MM.1S (cell line): ENCODE measurements around the gene CSNK2A3.

Experiments used
- DNase-seq: peaks from one replicate; pipeline ENCODE4 v3.0.0-alpha.2; 2015
- H2AFZ ChIP-seq: fragments of 300-600 bp; sonication (generic); 2 replicates; pipeline ENCODE4 v1.6.0; 2016; ENCODE audit warnings: antibody characterized with exemption, low read length
- H3F3A ChIP-seq: fragments of 300-600 bp; sonication (generic); 2 replicates; pipeline ENCODE4 v1.6.1; 2016; ENCODE audit warnings: mild to moderate bottlenecking, antibody characterized with exemption, low read length, moderate library complexity, mixed read lengths; ENCODE audit not compliant: insufficient read depth
- H3K27ac ChIP-seq: fragments of 300-600 bp; sonication (generic); 2 replicates; pipeline ENCODE4 v1.5.1; 2016; ENCODE audit warnings: mild to moderate bottlenecking, low read length
- H3K27me3 ChIP-seq: fragments of 300-600 bp; sonication (generic); replicated peaks from 2 replicates; pipeline ENCODE4 v1.6.0; 2016; ENCODE audit warnings: low read length; ENCODE audit not compliant: insufficient read depth
- H3K36me3 ChIP-seq: fragments of 300-600 bp; sonication (generic); replicated peaks from 2 replicates; pipeline ENCODE4 v1.6.1; 2016; ENCODE audit warnings: mild to moderate bottlenecking, low read length, mixed read lengths; ENCODE audit not compliant: insufficient read depth
- H3K4me1 ChIP-seq: fragments of 300-600 bp; sonication (generic); 2 replicates; pipeline ENCODE4 v1.6.1; 2016; ENCODE audit warnings: low read length, mixed read lengths
- H3K4me2 ChIP-seq: fragments of 300-600 bp; sonication (generic); 2 replicates; pipeline ENCODE4 v1.6.0; 2016; ENCODE audit warnings: low read depth, low read length
- H3K4me3 ChIP-seq: fragments of 300-600 bp; sonication (generic); 2 replicates; pipeline ENCODE4 v1.5.1; 2016; ENCODE audit warnings: low read length, mixed read lengths
- H3K79me2 ChIP-seq: fragments of 300-600 bp; sonication (generic); 2 replicates; pipeline ENCODE4 v1.6.1; 2016; ENCODE audit warnings: mixed run types, low read length, mixed read lengths
- H3K9ac ChIP-seq: fragments of 300-600 bp; sonication (generic); 2 replicates; pipeline ENCODE4 v1.6.1; 2016; ENCODE audit warnings: low read length, mixed read lengths
- H3K9me2 ChIP-seq: fragments of 300-600 bp; sonication (generic); replicated peaks from 2 replicates; pipeline ENCODE4 v1.6.1; 2016; ENCODE audit warnings: mild to moderate bottlenecking, low read length, mixed read lengths; ENCODE audit not compliant: insufficient read depth
- H3K9me3 ChIP-seq: fragments of 300-600 bp; sonication (generic); replicated peaks from 2 replicates; pipeline ENCODE4 v1.6.1; 2016; ENCODE audit warnings: mild to moderate bottlenecking, low read length, mixed read lengths; ENCODE audit not compliant: insufficient read depth
- H4K20me1 ChIP-seq: fragments of 300-600 bp; sonication (generic); 2 replicates; pipeline ENCODE4 v1.6.1; 2016; ENCODE audit warnings: mild to moderate bottlenecking, low read length, moderate library complexity, mixed read lengths; ENCODE audit not compliant: insufficient read depth
- EZH2 ChIP-seq: fragments of 300-600 bp; sonication (generic); optimal IDR thresholded peaks from 2 replicates; pipeline ENCODE3; 2017; ENCODE audit warnings: low read depth, mild to moderate bottlenecking, antibody characterized with exemption, low read length, mixed read lengths
- EZH2phosphoT487 ChIP-seq: fragments of 300-600 bp; sonication (generic); IDR thresholded peaks from 2 replicates; pipeline ENCODE4 v1.6.1; 2018; ENCODE audit warnings: antibody characterized with exemption, low read length
- TF ChIP-seq, protein P1 (sequence below): fragments of 300-600 bp; sonication (generic); IDR thresholded peaks from 2 replicates; pipeline ENCODE4 v1.5.1; 2016; ENCODE audit warnings: antibody characterized with exemption, low read length, mixed read lengths

CSNK2A3 gene

DNA sequence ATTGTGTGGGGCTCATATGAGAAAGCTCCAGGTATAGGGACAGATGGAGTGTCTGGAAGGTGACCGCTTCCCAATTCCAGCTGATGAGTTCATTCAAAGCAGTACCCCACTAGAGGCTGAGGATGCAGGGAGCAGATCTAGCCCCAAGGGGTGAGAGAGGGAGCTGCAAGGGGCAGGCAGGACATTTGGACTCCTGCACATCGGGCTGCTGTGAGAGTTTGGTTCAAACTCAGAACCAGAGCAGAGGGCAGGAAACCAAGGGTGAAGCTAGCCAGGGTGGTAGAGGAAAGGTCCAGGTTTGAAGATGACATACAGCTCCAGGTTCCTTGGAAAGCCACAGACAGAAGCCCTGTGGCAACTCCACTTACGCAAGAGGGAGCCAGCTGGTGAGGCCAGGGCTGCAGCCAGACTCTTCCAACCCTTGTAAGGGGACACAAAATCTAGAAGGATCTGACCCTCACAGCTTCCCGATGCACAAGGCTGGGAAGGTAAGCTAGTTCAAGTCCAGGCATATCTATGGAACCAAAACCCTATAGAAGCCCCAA is 1.9 kb downstream of the CSNK2A3 start:
- Histone ChIP-seq H3K79me2 (no peaks in the 10 kb centered on the region), H2AFZ (no peak overlapping the region), H3K27me3 (no peaks in the 10 kb centered on the region), H3K4me3 (no peak overlapping the region), H3K4me1 (no peaks in the 10 kb centered on the region), H3K4me2 (no peak overlapping the region), H4K20me1 (no peaks in the 10 kb centered on the region), H3K9me3 (no peaks in the 10 kb centered on the region), H3K27ac (no peak overlapping the region), H3K36me3 (no peaks in the 10 kb centered on the region), H3F3A (no peaks in the 10 kb centered on the region), H3K9ac (no peak overlapping the region), H3K9me2 (no peaks in the 10 kb centered on the region)
- TF ChIP-seq EZH2 (no peak), EZH2phosphoT487 (no peak)
- TF ChIP-seq, protein P1, sequence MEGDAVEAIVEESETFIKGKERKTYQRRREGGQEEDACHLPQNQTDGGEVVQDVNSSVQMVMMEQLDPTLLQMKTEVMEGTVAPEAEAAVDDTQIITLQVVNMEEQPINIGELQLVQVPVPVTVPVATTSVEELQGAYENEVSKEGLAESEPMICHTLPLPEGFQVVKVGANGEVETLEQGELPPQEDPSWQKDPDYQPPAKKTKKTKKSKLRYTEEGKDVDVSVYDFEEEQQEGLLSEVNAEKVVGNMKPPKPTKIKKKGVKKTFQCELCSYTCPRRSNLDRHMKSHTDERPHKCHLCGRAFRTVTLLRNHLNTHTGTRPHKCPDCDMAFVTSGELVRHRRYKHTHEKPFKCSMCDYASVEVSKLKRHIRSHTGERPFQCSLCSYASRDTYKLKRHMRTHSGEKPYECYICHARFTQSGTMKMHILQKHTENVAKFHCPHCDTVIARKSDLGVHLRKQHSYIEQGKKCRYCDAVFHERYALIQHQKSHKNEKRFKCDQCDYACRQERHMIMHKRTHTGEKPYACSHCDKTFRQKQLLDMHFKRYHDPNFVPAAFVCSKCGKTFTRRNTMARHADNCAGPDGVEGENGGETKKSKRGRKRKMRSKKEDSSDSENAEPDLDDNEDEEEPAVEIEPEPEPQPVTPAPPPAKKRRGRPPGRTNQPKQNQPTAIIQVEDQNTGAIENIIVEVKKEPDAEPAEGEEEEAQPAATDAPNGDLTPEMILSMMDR: no peak
- DNase-seq: no peak

DNA sequence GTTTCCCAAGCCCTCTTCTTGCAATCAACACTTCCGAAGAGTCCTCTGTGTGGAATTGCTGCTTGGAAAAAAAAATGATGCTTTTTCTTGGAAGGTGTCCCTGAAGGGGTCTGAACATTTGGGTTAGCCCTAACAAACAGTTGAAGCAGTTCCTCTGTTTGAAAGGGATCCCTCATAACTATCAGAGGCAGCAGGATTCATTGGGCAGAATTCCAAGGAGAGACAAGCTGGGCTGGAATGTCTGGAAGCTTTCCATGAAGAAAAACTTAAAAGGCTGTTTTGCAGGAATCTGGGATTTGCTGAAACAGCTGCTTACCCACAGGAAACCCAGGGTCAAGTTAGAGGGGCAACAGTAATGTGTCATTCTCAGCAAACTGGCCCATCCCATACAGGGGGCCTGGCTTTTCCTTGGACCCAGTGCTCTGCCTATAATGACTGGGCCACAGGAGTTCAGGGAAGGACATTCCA is 3.1 kb downstream of the CSNK2A3 start:
- Histone ChIP-seq H3F3A (no peaks in the 10 kb centered on the region), H2AFZ (no peak overlapping the region), H3K4me3 (no peak overlapping the region), H3K36me3 (no peaks in the 10 kb centered on the region), H3K27ac (no peak overlapping the region), H3K9ac (no peak overlapping the region), H3K4me1 (no peaks in the 10 kb centered on the region), H3K27me3 (no peaks in the 10 kb centered on the region), H4K20me1 (no peaks in the 10 kb centered on the region), H3K9me3 (no peaks in the 10 kb centered on the region), H3K79me2 (no peaks in the 10 kb centered on the region), H3K9me2 (no peaks in the 10 kb centered on the region), H3K4me2 (no peak overlapping the region)
- DNase-seq: no peak
- TF ChIP-seq EZH2phosphoT487 (no peak), EZH2 (no peak)
- TF ChIP-seq, protein P1: no peak

DNA sequence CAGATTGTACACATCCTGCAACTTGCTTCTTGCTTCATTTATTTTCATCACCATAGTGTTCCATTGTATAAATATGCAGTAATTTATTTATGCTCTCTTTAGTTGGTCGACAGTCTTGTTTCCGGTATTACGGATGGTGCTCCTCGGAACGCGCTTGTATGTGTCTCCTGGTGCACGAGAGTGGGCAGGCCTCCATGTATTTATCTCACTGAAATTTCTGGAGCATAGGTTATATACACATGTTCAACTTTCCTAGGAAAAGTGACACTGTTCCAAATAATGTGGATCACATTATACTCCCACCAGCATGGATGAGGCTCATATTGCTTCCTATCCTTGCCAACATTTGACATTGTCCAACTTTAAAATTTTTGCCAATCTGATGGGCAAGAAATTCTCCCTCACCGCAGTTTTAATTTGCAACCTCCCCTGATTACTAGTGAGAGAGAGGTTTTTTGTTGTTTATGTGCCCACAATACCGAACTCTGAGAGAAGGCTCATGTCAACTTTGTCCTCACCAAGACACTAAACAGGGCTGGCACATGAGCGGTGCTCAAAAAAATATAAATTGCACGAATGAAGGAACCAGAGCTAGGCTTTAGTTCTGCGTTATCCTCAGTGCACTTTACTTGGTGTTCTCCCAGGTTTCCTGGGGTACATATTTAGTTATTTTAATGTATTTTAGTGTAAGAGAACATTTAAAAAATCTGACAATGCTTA is 3.8 kb downstream of the CSNK2A3 start:
- no peak overlapping the region for H3K4me2 ChIP-seq
- H3K27ac ChIP-seq: no peak overlapping the region

More for the DNA sequence above, 3.8 kb downstream of the CSNK2A3 start:
- no peaks in the 10 kb centered on the region for H3K9me3 ChIP-seq
- no peaks in the 10 kb centered on the region for H3K27me3 ChIP-seq
- no peaks in the 10 kb centered on the region for H3K9me2 ChIP-seq
- DNase-seq: no peak
- no peak overlapping the region for H2AFZ ChIP-seq
- no peaks in the 10 kb centered on the region for H3K4me1 ChIP-seq
- H3K36me3 ChIP-seq: no peaks in the 10 kb centered on the region
- H4K20me1 ChIP-seq: no peaks in the 10 kb centered on the region
- no peaks in the 10 kb centered on the region for H3F3A ChIP-seq
- no peak overlapping the region for H3K9ac ChIP-seq
- TF ChIP-seq EZH2 (no peak), EZH2phosphoT487 (no peak)
- TF ChIP-seq, protein P1: no peak
- no peaks in the 10 kb centered on the region for H3K79me2 ChIP-seq
- H3K4me3 ChIP-seq: no peak overlapping the region
